Parathyroid adenoma (tissue), 2 donors: ENCODE data around the gene AGAP1.

ENCODE experiments used
- H2AFZ ChIP-seq: fragments of 300-600 bp; sonication (generic); one replicate; pipeline ENCODE4 v1.7.0; 2017; ENCODE audit warnings: antibody characterized with exemption, mild to moderate bottlenecking
- H3K27ac ChIP-seq: fragments of 300-600 bp; sonication (generic); one replicate; pipeline ENCODE4 v1.7.0; 2017
- H3K27me3 ChIP-seq: fragments of 300-600 bp; sonication (generic); one replicate; pipeline ENCODE4 v1.7.0; 2017; ENCODE audit warnings: low read length; ENCODE audit not compliant: control insufficient read depth, insufficient read depth
- H3K36me3 ChIP-seq: fragments of 300-600 bp; sonication (generic); one replicate; pipeline ENCODE4 v1.7.0; 2017; ENCODE audit warnings: low read length; ENCODE audit not compliant: control insufficient read depth, insufficient read depth
- H3K4me1 ChIP-seq: fragments of 300-600 bp; sonication (generic); one replicate; pipeline ENCODE4 v1.7.0; 2017; ENCODE audit warnings: control low read depth
- H3K4me2 ChIP-seq: fragments of 300-600 bp; sonication (generic); one replicate; pipeline ENCODE4 v1.7.0; 2017; ENCODE audit warnings: low read length
- H3K4me3 ChIP-seq: fragments of 300-600 bp; sonication (generic); one replicate; pipeline ENCODE4 v1.7.0; 2017; ENCODE audit warnings: low read depth, low read length
- H3K79me2 ChIP-seq: fragments of 300-600 bp; sonication (generic); one replicate; pipeline ENCODE4 v1.7.0; 2017; ENCODE audit warnings: control low read depth
- H3K9ac ChIP-seq: fragments of 300-600 bp; sonication (generic); one replicate; pipeline ENCODE4 v1.7.0; 2017; ENCODE audit warnings: mild to moderate bottlenecking
- H3K9me3 ChIP-seq: fragments of 300-600 bp; sonication (generic); one replicate; pipeline ENCODE4 v1.7.0; 2017; ENCODE audit warnings: low read length; ENCODE audit not compliant: control insufficient read depth
- TF ChIP-seq, protein P1 (sequence below): fragments of 300-600 bp; sonication (generic); IDR thresholded peaks from one replicate; pipeline ENCODE4 v1.7.0; 2017; ENCODE audit warnings: antibody characterized with exemption, mild to moderate bottlenecking
- donor health status: primary hyperparathyroidism.

The AGAP1 gene

GRCh38 chr2:235609746-235610145, 115.9 kb downstream of the AGAP1 start:
- TF ChIP-seq, protein P1, sequence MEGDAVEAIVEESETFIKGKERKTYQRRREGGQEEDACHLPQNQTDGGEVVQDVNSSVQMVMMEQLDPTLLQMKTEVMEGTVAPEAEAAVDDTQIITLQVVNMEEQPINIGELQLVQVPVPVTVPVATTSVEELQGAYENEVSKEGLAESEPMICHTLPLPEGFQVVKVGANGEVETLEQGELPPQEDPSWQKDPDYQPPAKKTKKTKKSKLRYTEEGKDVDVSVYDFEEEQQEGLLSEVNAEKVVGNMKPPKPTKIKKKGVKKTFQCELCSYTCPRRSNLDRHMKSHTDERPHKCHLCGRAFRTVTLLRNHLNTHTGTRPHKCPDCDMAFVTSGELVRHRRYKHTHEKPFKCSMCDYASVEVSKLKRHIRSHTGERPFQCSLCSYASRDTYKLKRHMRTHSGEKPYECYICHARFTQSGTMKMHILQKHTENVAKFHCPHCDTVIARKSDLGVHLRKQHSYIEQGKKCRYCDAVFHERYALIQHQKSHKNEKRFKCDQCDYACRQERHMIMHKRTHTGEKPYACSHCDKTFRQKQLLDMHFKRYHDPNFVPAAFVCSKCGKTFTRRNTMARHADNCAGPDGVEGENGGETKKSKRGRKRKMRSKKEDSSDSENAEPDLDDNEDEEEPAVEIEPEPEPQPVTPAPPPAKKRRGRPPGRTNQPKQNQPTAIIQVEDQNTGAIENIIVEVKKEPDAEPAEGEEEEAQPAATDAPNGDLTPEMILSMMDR = no peak
- H3K27ac ChIP-seq = no peak overlapping the region

GRCh38 chr2:235610696-235611257, 116.9 kb downstream of the AGAP1 start:
- Histone ChIP-seq H3K4me1 (peaks cover 4% of the 10 kb centered on the region), H3K9me3 (no peaks in the 10 kb centered on the region), H2AFZ (no peak overlapping the region), H3K27ac (no peak overlapping the region), H3K79me2 (peaks cover 66% of the 10 kb centered on the region), H3K27me3 (no peaks in the 10 kb centered on the region), H3K4me3 (no peak overlapping the region), H3K4me2 (no peak overlapping the region), H3K9ac (no peak overlapping the region), H3K36me3 (no peaks in the 10 kb centered on the region)
- TF ChIP-seq, protein P1 = no peak

More at GRCh38 chr2:235609746-235610145, 115.9 kb downstream of the AGAP1 start:
- Histone ChIP-seq H3K36me3 (no peaks in the 10 kb centered on the region), H3K79me2 (peaks cover 61% of the 10 kb centered on the region), H3K9ac (no peak overlapping the region), H3K4me1 (peaks cover 4% of the 10 kb centered on the region), H3K9me3 (no peaks in the 10 kb centered on the region), H3K27me3 (no peaks in the 10 kb centered on the region), H2AFZ (no peak overlapping the region), H3K4me3 (no peak overlapping the region), H3K4me2 (no peak overlapping the region)

DNA sequence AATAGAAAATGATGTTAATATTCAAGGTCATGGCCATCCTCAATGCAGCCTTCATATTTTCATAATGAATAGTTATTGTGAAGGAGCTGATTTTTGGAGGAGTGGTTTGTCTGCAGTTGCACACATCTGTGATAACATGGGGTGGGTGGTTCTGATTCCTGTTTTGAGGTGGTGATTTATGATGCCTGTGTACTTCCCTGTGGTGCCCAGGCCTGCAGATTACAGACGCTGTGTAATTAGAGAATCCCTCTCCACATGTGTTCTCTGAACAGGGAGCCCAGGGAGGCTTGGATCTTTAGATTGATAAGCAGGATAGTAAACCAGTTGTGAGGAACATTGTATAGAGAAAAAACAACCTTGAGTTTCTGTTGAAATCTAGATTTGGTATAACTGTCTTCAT, 117.5 kb downstream of the AGAP1 start:
- Histone ChIP-seq H3K36me3 (no peaks in the 10 kb centered on the region), H3K4me1 (peaks cover 4% of the 10 kb centered on the region), H3K79me2 (peaks cover 70% of the 10 kb centered on the region), H3K27me3 (no peaks in the 10 kb centered on the region), H3K9ac (no peak overlapping the region), H3K4me3 (no peak overlapping the region), H2AFZ (no peak overlapping the region), H3K27ac (no peak overlapping the region), H3K9me3 (no peaks in the 10 kb centered on the region), H3K4me2 (no peak overlapping the region)
- TF ChIP-seq, protein P1 = no peak

- Histone ChIP-seq H3K9me3 (no peaks in the 10 kb centered on the region), H3K9ac (no peak overlapping the region), H3K79me2 (peaks cover 70% of the 10 kb centered on the region), H3K27me3 (no peaks in the 10 kb centered on the region), H3K4me1 (peaks cover 4% of the 10 kb centered on the region), H3K36me3 (no peaks in the 10 kb centered on the region), H3K4me2 (no peak overlapping the region), H3K27ac (no peak overlapping the region), H2AFZ (no peak overlapping the region), H3K4me3 (no peak overlapping the region)
- TF ChIP-seq, protein P1 = no peak
Measured at GRCh38 chr2:235611756-235612155, 117.9 kb downstream of the AGAP1 start.
